Measurements from ENCODE around the gene SMAD6.

DNA sequence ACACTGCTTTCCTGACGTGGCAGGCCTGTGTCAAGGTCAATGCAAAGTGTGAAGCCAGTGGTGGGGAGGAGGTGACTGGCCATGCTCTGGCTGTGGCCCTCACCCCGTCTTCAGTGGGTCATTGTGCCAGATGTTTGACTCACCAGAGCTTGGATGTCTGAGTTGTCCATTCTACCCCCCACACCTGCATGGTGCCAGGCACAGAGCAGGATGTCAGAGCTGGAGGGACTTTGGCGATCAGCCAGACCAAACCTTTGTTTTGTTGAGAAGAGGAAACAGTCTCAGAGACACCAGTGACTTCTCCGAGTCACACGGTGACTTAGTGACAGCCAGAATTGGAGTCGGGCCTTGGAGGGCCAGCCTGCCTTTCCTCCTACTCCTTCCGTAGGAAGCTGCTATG lies 49.5 kb downstream of the SMAD6 start:
- TF ChIP-seq GATA2 (IDR thresholded peaks at IDR 0.05; ENCODE audit: low read depth, low read length) = no peak
- TF ChIP-seq GATA3 (IDR thresholded peaks at IDR 0.05; ENCODE audit: low read depth, low read length) = no peak
